Activated CD4-positive, alpha-beta T cell treated with anti-CD3 and anti-CD28 coated beads, Interleukin-2, amount 10 ng/mL, durations not matched to agents 24 days and 14 days (primary cell): ENCODE results near the gene SMAP1. TPM values are rescaled to one million over a fixed set of nuclear protein-coding genes. Genes with fewer than 3 reads are reported as not detected.

ENCODE experiments used
- DNase-seq: peaks from one replicate; pipeline ENCODE4 v3.0.0; 2022
- H3K27ac Mint-ChIP-seq: one replicate; pipeline ENCODE4 v1.8.0; 2022; ENCODE audit warnings: mild to moderate bottlenecking, mixed read lengths
- H3K27me3 Mint-ChIP-seq: one replicate; pipeline ENCODE4 v1.8.0; 2022; ENCODE audit warnings: mixed read lengths
- H3K36me3 Mint-ChIP-seq: one replicate; pipeline ENCODE4 v1.8.0; 2022; ENCODE audit warnings: low read depth, mild to moderate bottlenecking, mixed read lengths
- H3K4me1 Mint-ChIP-seq: one replicate; pipeline ENCODE4 v1.8.0; 2021; ENCODE audit warnings: mixed read lengths
- H3K4me3 Mint-ChIP-seq: one replicate; pipeline ENCODE4 v1.8.0; 2022; ENCODE audit warnings: mild to moderate bottlenecking, moderate library complexity, mixed read lengths
- H3K9me3 Mint-ChIP-seq: one replicate; pipeline ENCODE4 v1.8.0; 2021; ENCODE audit warnings: mixed read lengths
- intact Hi-C: fragments of 100-400 bp; cut with micrococcal nuclease; formaldehyde crosslinking; loops from one replicate; pipeline ENCODE4 v1.15.1; 2023
- total RNA-seq: library from RNA; stranded (reverse); gene quantifications from 2 replicates; pipeline ENCODE4 v1.2.3, GENCODE V29; 2022

The SMAP1 gene
- total RNA-seq, 1 donor from 2014 or later: 23.2 TPM

GRCh38 chr6:70694371-70694770 lies 26.7 kb downstream of the SMAP1 start:
- Mint-ChIP-seq H3K4me1 (peaks cover 11% of the 10 kb centered on the region), H3K9me3 (peaks cover 5% of the 10 kb centered on the region), H3K27ac (no peak overlapping the region), H3K27me3 (no peaks in the 10 kb centered on the region), H3K4me3 (no peak overlapping the region), H3K36me3 (peaks cover 22% of the 10 kb centered on the region)
- no peak for DNase-seq
- intact Hi-C loops: no loop called here

- intact Hi-C loops: no loop called here
- no peak overlapping the region for H3K4me3 Mint-ChIP-seq
- H3K36me3 Mint-ChIP-seq: peaks cover 28% of the 10 kb centered on the region
- H3K27me3 Mint-ChIP-seq: no peaks in the 10 kb centered on the region
- peaks cover 14% of the 10 kb centered on the region for H3K4me1 Mint-ChIP-seq
- H3K27ac Mint-ChIP-seq: no peak overlapping the region
- no peaks in the 10 kb centered on the region for H3K9me3 Mint-ChIP-seq
- DNase-seq: no peak
Observed at GRCh38 chr6:70700922-70701876, 33.5 kb downstream of the SMAP1 start.

GRCh38 chr6:70705772-70706171 lies 38.1 kb downstream of the SMAP1 start:
- Mint-ChIP-seq H3K4me1 (peaks cover 20% of the 10 kb centered on the region), H3K27ac (no peak overlapping the region), H3K9me3 (no peaks in the 10 kb centered on the region), H3K4me3 (no peak overlapping the region), H3K27me3 (no peaks in the 10 kb centered on the region), H3K36me3 (peaks cover 13% of the 10 kb centered on the region)
- intact Hi-C loops: loop anchor here (1.0 to 2.0 kb wide), 3 partner anchors 179 to 307 kb away; no protein-coding TSS in a partner anchor
- DNase-seq: no peak

- Mint-ChIP-seq H3K27ac (no peak overlapping the region), H3K4me3 (no peak overlapping the region), H3K9me3 (no peaks in the 10 kb centered on the region), H3K36me3 (peaks cover 7% of the 10 kb centered on the region), H3K4me1 (peaks cover 18% of the 10 kb centered on the region), H3K27me3 (no peaks in the 10 kb centered on the region)
- DNase-seq: no peak
- intact Hi-C loops: loop anchor here (1.0 to 2.0 kb wide), 3 partner anchors 178 to 306 kb away; no protein-coding TSS in a partner anchor
Observed at GRCh38 chr6:70706491-70707123, 38.9 kb downstream of the SMAP1 start.

GRCh38 chr6:70707893-70708292 lies 40.2 kb downstream of the SMAP1 start:
- no peak overlapping the region for H3K4me3 Mint-ChIP-seq
- intact Hi-C loops: loop anchor here (1.0 to 2.0 kb wide), 2 partner anchors 9 to 305 kb away; no protein-coding TSS in a partner anchor

GRCh38 chr6:70708448-70708847 lies 40.8 kb downstream of the SMAP1 start:
- intact Hi-C loops: loop anchor here (1.0 kb wide), 1 partner anchor 9 kb away; no protein-coding TSS in a partner anchor
- H3K27me3 Mint-ChIP-seq: no peaks in the 10 kb centered on the region

More at GRCh38 chr6:70707893-70708292, 40.2 kb downstream of the SMAP1 start:
- H3K27ac Mint-ChIP-seq: no peak overlapping the region
- DNase-seq: no peak
- peaks cover 2% of the 10 kb centered on the region for H3K36me3 Mint-ChIP-seq
- H3K4me1 Mint-ChIP-seq: peaks cover 20% of the 10 kb centered on the region
- peaks cover under 1% of the 10 kb centered on the region for H3K9me3 Mint-ChIP-seq
- H3K27me3 Mint-ChIP-seq: no peaks in the 10 kb centered on the region

GRCh38 chr6:70709826-70710225 lies 42.1 kb downstream of the SMAP1 start:
- no peak overlapping the region for H3K27ac Mint-ChIP-seq
- no peak overlapping the region for H3K4me3 Mint-ChIP-seq
- intact Hi-C loops: no loop called here
- peaks cover 10% of the 10 kb centered on the region for H3K36me3 Mint-ChIP-seq
- H3K9me3 Mint-ChIP-seq: peaks cover 15% of the 10 kb centered on the region
- peaks cover 24% of the 10 kb centered on the region for H3K4me1 Mint-ChIP-seq
- no peaks in the 10 kb centered on the region for H3K27me3 Mint-ChIP-seq
- DNase-seq: no peak

More at GRCh38 chr6:70708448-70708847, 40.8 kb downstream of the SMAP1 start:
- Mint-ChIP-seq H3K9me3 (peaks cover 6% of the 10 kb centered on the region), H3K27ac (no peak overlapping the region), H3K4me3 (no peak overlapping the region), H3K4me1 (peaks cover 25% of the 10 kb centered on the region), H3K36me3 (peaks cover 5% of the 10 kb centered on the region)
- DNase-seq: no peak

GRCh38 chr6:70714716-70715257 lies 47.1 kb downstream of the SMAP1 start:
- intact Hi-C loops: no loop called here

GRCh38 chr6:70717038-70717801 lies 49.5 kb downstream of the SMAP1 start:
- H3K4me3 Mint-ChIP-seq: peak overlapping the region; percentile 38
- peaks cover 18% of the 10 kb centered on the region for H3K9me3 Mint-ChIP-seq
- H3K4me1 Mint-ChIP-seq: peaks cover 29% of the 10 kb centered on the region
- H3K36me3 Mint-ChIP-seq: peaks cover 29% of the 10 kb centered on the region
- H3K27ac Mint-ChIP-seq: peak overlapping the region; percentile 86
- no peaks in the 10 kb centered on the region for H3K27me3 Mint-ChIP-seq
- peak; percentile 73 for DNase-seq
- intact Hi-C loops: loop anchor here (1.0 kb wide), 1 partner anchor 9 kb away; no protein-coding TSS in a partner anchor

More at GRCh38 chr6:70714716-70715257, 47.1 kb downstream of the SMAP1 start:
- no peak for DNase-seq
- peaks cover 29% of the 10 kb centered on the region for H3K4me1 Mint-ChIP-seq
- H3K27me3 Mint-ChIP-seq: no peaks in the 10 kb centered on the region
- no peak overlapping the region for H3K4me3 Mint-ChIP-seq
- H3K27ac Mint-ChIP-seq: no peak overlapping the region
- peaks cover 31% of the 10 kb centered on the region for H3K36me3 Mint-ChIP-seq
- H3K9me3 Mint-ChIP-seq: peaks cover 18% of the 10 kb centered on the region

- Mint-ChIP-seq H3K4me1 (peaks cover 14% of the 10 kb centered on the region), H3K36me3 (peaks cover 7% of the 10 kb centered on the region), H3K27me3 (no peaks in the 10 kb centered on the region), H3K27ac (no peak overlapping the region), H3K4me3 (no peak overlapping the region), H3K9me3 (no peaks in the 10 kb centered on the region)
- DNase-seq: no peak
- intact Hi-C loops: no loop called here
Observed at GRCh38 chr6:70724524-70724923, 56.8 kb downstream of the SMAP1 start.

- Mint-ChIP-seq H3K9me3 (no peaks in the 10 kb centered on the region), H3K4me3 (no peak overlapping the region), H3K4me1 (peaks cover 18% of the 10 kb centered on the region), H3K36me3 (peaks cover 9% of the 10 kb centered on the region), H3K27ac (no peak overlapping the region), H3K27me3 (no peaks in the 10 kb centered on the region)
- intact Hi-C loops: no loop called here
- DNase-seq: no peak
Observed at GRCh38 chr6:70725817-70726415, 58.2 kb downstream of the SMAP1 start.

- H3K4me1 Mint-ChIP-seq: peaks cover 9% of the 10 kb centered on the region
- H3K36me3 Mint-ChIP-seq: peaks cover 35% of the 10 kb centered on the region
- H3K9me3 Mint-ChIP-seq: no peaks in the 10 kb centered on the region
- intact Hi-C loops: no loop called here
- no peaks in the 10 kb centered on the region for H3K27me3 Mint-ChIP-seq
- H3K27ac Mint-ChIP-seq: no peak overlapping the region
- no peak overlapping the region for H3K4me3 Mint-ChIP-seq
- no peak for DNase-seq
Observed at GRCh38 chr6:70734381-70734780, 66.7 kb downstream of the SMAP1 start.

GRCh38 chr6:70734979-70735378 lies 67.3 kb downstream of the SMAP1 start:
- Mint-ChIP-seq H3K4me3 (no peak overlapping the region), H3K4me1 (peaks cover 7% of the 10 kb centered on the region), H3K27ac (no peak overlapping the region), H3K36me3 (peaks cover 38% of the 10 kb centered on the region), H3K27me3 (no peaks in the 10 kb centered on the region), H3K9me3 (no peaks in the 10 kb centered on the region)
- intact Hi-C loops: no loop called here
- no peak for DNase-seq
